Small intestine (tissue), 7 donors: ENCODE data around the gene KRTAP10-11. TPM values are rescaled to one million over a fixed set of nuclear protein-coding genes. Genes with fewer than 3 reads are reported as not detected.
"Not testable (repeated sequence)": the region's sequence is repeated elsewhere in the genome, so short reads cannot be mapped to it uniquely, and the experiment has no call there.

ENCODE experiments used
- DNase-seq, 2 donors: peaks; one replicate each; pipeline versions ENCODE4 v3.0.0 to v3.0.0-alpha.2; 2013
- FAIRE-seq: peaks from 2 replicates; lab custom pipeline; 2012; peaks lifted over from hg19 to GRCh38; lab: Jason Lieb, UNC
- H3K27ac ChIP-seq, 3 donors: one replicate each; pipeline ENCODE4 v1.5.1; 2013; ENCODE audit warnings: low read length in 2 of 3, mild to moderate bottlenecking in 2 of 3, control low read depth in 1 of 3, inconsistent platforms in 1 of 3, low read depth in 1 of 3, moderate library complexity in 1 of 3
- H3K27me3 ChIP-seq, 3 donors: one replicate each; pipeline ENCODE4 v1.6.1; 2013; ENCODE audit warnings: low read length in 3 of 3, inconsistent platforms in 1 of 3; ENCODE audit not compliant: control insufficient read depth in 3 of 3, insufficient read depth in 3 of 3
- H3K36me3 ChIP-seq, 3 donors: one replicate each; pipeline ENCODE4 v1.6.1; 2013; ENCODE audit warnings: low read length in 3 of 3, inconsistent platforms in 1 of 3, low read depth in 1 of 3, mild to moderate bottlenecking in 1 of 3, moderate library complexity in 1 of 3; ENCODE audit not compliant: control insufficient read depth in 3 of 3, insufficient read depth in 2 of 3
- H3K4me1 ChIP-seq, 3 donors: one replicate each; pipeline ENCODE4 v1.6.1; 2013; ENCODE audit warnings: low read length in 2 of 3, inconsistent platforms in 1 of 3, low read depth in 1 of 3, mild to moderate bottlenecking in 1 of 3, moderate library complexity in 1 of 3; ENCODE audit not compliant: control insufficient read depth in 3 of 3, insufficient read depth in 2 of 3
- H3K4me3 ChIP-seq, 3 donors: one replicate each; pipeline ENCODE4 v1.5.1; 2013; ENCODE audit warnings: low read length in 3 of 3, control low read depth in 1 of 3, inconsistent platforms in 1 of 3, low read depth in 1 of 3, mild to moderate bottlenecking in 1 of 3, moderate library complexity in 1 of 3
- H3K9me3 ChIP-seq, 2 donors: one replicate each; pipeline ENCODE4 v1.6.1; 2013; ENCODE audit warnings: low read depth in 1 of 2, low read length in 1 of 2; ENCODE audit not compliant: control insufficient read depth in 2 of 2, insufficient read depth in 1 of 2
- WGBS, 3 donors: extraction: QIAGEN DNeasy Blood & Tissue Kit; methylation state at CpG; one replicate each; pipeline ENCODE4 v1.1.7; 2013; 5-methylcytosine and 5-hydroxymethylcytosine counted together
- polyA plus RNA-seq, 4 donors: library from polyadenylated mRNA; stranded (reverse) in 3 of 4; unstranded in 1 of 4; fragments of 200-250 nt in 3 of 4; fragments of 120-200 nt in 1 of 4; gene quantifications; one replicate each; pipeline versions ENCODE4 v1.2.1 to v1.2.3, GENCODE V29; 2013
- donor health status: healthy with polysubstance abuse.
- donor health status: control.
- donor health status: control.
- donor health status: Bipolar disorder and iron deficiency.
- donor health status: healthy.

Gene KRTAP10-11
- polyA plus RNA-seq, 4 donors: not detected

GRCh38 chr21:44618909-44619308 lies 27.3 kb upstream of the KRTAP10-11 start:
- no peak for FAIRE-seq
- H3K36me3 ChIP-seq: no peaks in the 10 kb centered on the region

GRCh38 chr21:44619886-44620285 lies 26.3 kb upstream of the KRTAP10-11 start:
- H3K36me3 ChIP-seq: no peaks in the 10 kb centered on the region
- no peak overlapping the region for H3K4me3 ChIP-seq
- H3K9me3 ChIP-seq: peaks cover 0 to 5% of the 10 kb centered on the region in 2 donors
- no peak for DNase-seq
- peaks cover 0 to 2% (median 0%) of the 10 kb centered on the region in 3 donors for H3K4me1 ChIP-seq
- 86 to 90% (median 88%) methylated on average over 6 of the region's 6 CpGs for WGBS, 3 donors
- no peak overlapping the region for H3K27ac ChIP-seq
- FAIRE-seq: no peak
- peaks cover 0 to 2% (median 0%) of the 10 kb centered on the region in 3 donors for H3K27me3 ChIP-seq

More at GRCh38 chr21:44618909-44619308, 27.3 kb upstream of the KRTAP10-11 start:
- H3K4me3 ChIP-seq: no peak overlapping the region
- H3K27me3 ChIP-seq: peaks cover 0 to 2% (median 0%) of the 10 kb centered on the region in 3 donors
- H3K4me1 ChIP-seq: peaks cover 0 to 2% (median 0%) of the 10 kb centered on the region in 3 donors
- H3K27ac ChIP-seq: peak overlapping the region in 2 of 3 donors; percentile 45 to 77
- peaks cover 0 to 5% of the 10 kb centered on the region in 2 donors for H3K9me3 ChIP-seq
- peak in 1 of 2 donors; percentile 51 for DNase-seq
- 51 to 57% (median 56%) methylated on average over 3 of the region's 3 CpGs for WGBS, 3 donors

GRCh38 chr21:44623575-44623974 lies 22.6 kb upstream of the KRTAP10-11 start:
- H3K27me3 ChIP-seq: no peaks in the 10 kb centered on the region
- no peaks in the 10 kb centered on the region for H3K4me1 ChIP-seq
- peaks cover 0 to 5% of the 10 kb centered on the region in 2 donors for H3K9me3 ChIP-seq
- FAIRE-seq: no peak
- H3K36me3 ChIP-seq: no peaks in the 10 kb centered on the region
- DNase-seq: no peak
- no peak overlapping the region for H3K4me3 ChIP-seq
- H3K27ac ChIP-seq: no peak overlapping the region

- FAIRE-seq: no peak
- WGBS, 3 donors: 80 to 91% (median 84%) methylated on average over 7 of the region's 7 CpGs
Measured at GRCh38 chr21:44625756-44626155, 20.5 kb upstream of the KRTAP10-11 start.

GRCh38 chr21:44626262-44626661 lies 20.0 kb upstream of the KRTAP10-11 start:
- FAIRE-seq (no peak), DNase-seq (no peak)
- WGBS, 3 donors: 58 to 66% (median 62%) methylated on average over 10 of the region's 10 CpGs
- Histone ChIP-seq H3K9me3 (peaks cover 0 to 12% of the 10 kb centered on the region in 2 donors), H3K4me1 (no peaks in the 10 kb centered on the region), H3K27me3 (no peaks in the 10 kb centered on the region), H3K4me3 (no peak overlapping the region), H3K27ac (no peak overlapping the region), H3K36me3 (no peaks in the 10 kb centered on the region)

More at GRCh38 chr21:44625756-44626155, 20.5 kb upstream of the KRTAP10-11 start:
- Histone ChIP-seq H3K9me3 (peaks cover 0 to 12% of the 10 kb centered on the region in 2 donors), H3K27ac (no peak overlapping the region), H3K4me1 (no peaks in the 10 kb centered on the region), H3K27me3 (no peaks in the 10 kb centered on the region), H3K36me3 (no peaks in the 10 kb centered on the region), H3K4me3 (no peak overlapping the region)
- DNase-seq: no peak

- no peak within 1 kb of the TSS for H3K4me3 ChIP-seq
- no peak for FAIRE-seq
- H3K27ac ChIP-seq: no peak within 1 kb of the TSS
- H3K27me3 ChIP-seq: no peaks in the 10 kb centered on the region
- peaks cover 0 to 16% of the 10 kb centered on the region in 2 donors for H3K9me3 ChIP-seq
- no peaks in the 10 kb centered on the region for H3K36me3 ChIP-seq
- no peaks in the 10 kb centered on the region for H3K4me1 ChIP-seq
- WGBS, 3 donors: 48 to 59% (median 56%) methylated on average over 7 of the region's 7 CpGs
- no peak for DNase-seq
Measured at GRCh38 chr21:44626673-44627143, 19.5 kb upstream of the KRTAP10-11 start, which contains the start of gene KRTAP10-9. TSS of gene KRTAP10-9 (plus strand) at chr21:44627093. CDS start at chr21:44627172, 79 bp downstream.

GRCh38 chr21:44627181-44627822 lies 18.9 kb upstream of the KRTAP10-11 start:
- 77 to 82% (median 78%) methylated on average over 13 to 19 of the region's 20 CpGs for WGBS, 3 donors
- H3K9me3 ChIP-seq: peaks cover 0 to 17% of the 10 kb centered on the region in 2 donors
- not testable (repeated sequence) for DNase-seq, H3K27me3 ChIP-seq, FAIRE-seq, H3K4me1 ChIP-seq, H3K36me3 ChIP-seq, H3K27ac ChIP-seq, H3K4me3 ChIP-seq

- WGBS, 3 donors: 42 to 53% (median 45%) methylated on average over 10 to 15 of the region's 15 CpGs
- H3K4me3 ChIP-seq, DNase-seq, H3K27ac ChIP-seq, FAIRE-seq, H3K4me1 ChIP-seq, H3K27me3 ChIP-seq, H3K36me3 ChIP-seq: not testable (repeated sequence)
- peaks cover 0 to 15% of the 10 kb centered on the region in 2 donors for H3K9me3 ChIP-seq
Measured at GRCh38 chr21:44627831-44628233, 18.4 kb upstream of the KRTAP10-11 start.
